ENCODE measurements around the gene AFF1.

- TF ChIP-seq, protein P1, sequence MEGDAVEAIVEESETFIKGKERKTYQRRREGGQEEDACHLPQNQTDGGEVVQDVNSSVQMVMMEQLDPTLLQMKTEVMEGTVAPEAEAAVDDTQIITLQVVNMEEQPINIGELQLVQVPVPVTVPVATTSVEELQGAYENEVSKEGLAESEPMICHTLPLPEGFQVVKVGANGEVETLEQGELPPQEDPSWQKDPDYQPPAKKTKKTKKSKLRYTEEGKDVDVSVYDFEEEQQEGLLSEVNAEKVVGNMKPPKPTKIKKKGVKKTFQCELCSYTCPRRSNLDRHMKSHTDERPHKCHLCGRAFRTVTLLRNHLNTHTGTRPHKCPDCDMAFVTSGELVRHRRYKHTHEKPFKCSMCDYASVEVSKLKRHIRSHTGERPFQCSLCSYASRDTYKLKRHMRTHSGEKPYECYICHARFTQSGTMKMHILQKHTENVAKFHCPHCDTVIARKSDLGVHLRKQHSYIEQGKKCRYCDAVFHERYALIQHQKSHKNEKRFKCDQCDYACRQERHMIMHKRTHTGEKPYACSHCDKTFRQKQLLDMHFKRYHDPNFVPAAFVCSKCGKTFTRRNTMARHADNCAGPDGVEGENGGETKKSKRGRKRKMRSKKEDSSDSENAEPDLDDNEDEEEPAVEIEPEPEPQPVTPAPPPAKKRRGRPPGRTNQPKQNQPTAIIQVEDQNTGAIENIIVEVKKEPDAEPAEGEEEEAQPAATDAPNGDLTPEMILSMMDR (IDR thresholded peaks at IDR 0.05) = no peak
- no peak for TF ChIP-seq POLR2A (IDR thresholded peaks at IDR 0.05)
- TF ChIP-seq POLR2AphosphoS5 (IDR thresholded peaks at IDR 0.05) = no peak
Measured at GRCh38 chr4:87147116-87147515, 212.3 kb downstream of the AFF1 start.
